GM18907 (cell line): ENCODE measurements around the gene C10orf62.
A peak's percentile ranks its signal among the peaks of the same experiment; 100 is the strongest.
"Not testable (repeated sequence)": the region's sequence is repeated elsewhere in the genome, so short reads cannot be mapped to it uniquely, and the experiment has no call there.

Experiments
- ATAC-seq: cut with Tn5 transposase; IDR thresholded peaks from one replicate; pipeline ENCODE4 v1.9.1; 2021; ENCODE audit warnings: mild to moderate bottlenecking, moderate library complexity; ENCODE audit not compliant: unreplicated experiment

The C10orf62 gene

GRCh38 chr10:97627731-97628130 lies 38.2 kb downstream of the C10orf62 start:
- no peak for ATAC-seq

- ATAC-seq = no peak
Observed at GRCh38 chr10:97628228-97628627, 38.7 kb downstream of the C10orf62 start.

- ATAC-seq = no peak
Observed at GRCh38 chr10:97629289-97629688, 39.8 kb downstream of the C10orf62 start.

GRCh38 chr10:97631098-97631497 lies 41.6 kb downstream of the C10orf62 start:
- ATAC-seq = no peak

- peak; percentile 99 for ATAC-seq
Observed at GRCh38 chr10:97632949-97633884, 43.7 kb downstream of the C10orf62 start, which contains the start of gene MORN4. Gene MORN4 (minus strand): TSS chr10:97633500. CDS start chr10:97619653, 13,847 bp downstream.

- no peak for ATAC-seq
Observed at GRCh38 chr10:97633921-97634320, 44.4 kb downstream of the C10orf62 start.

- ATAC-seq = no peak
Observed at GRCh38 chr10:97635577-97635976, 46.1 kb downstream of the C10orf62 start.

- ATAC-seq = not testable (repeated sequence)
Observed at GRCh38 chr10:97639090-97639489, 49.6 kb downstream of the C10orf62 start.

- ATAC-seq = peak; percentile 98
Observed at GRCh38 chr10:97640174-97640867, 50.8 kb downstream of the C10orf62 start, which contains the start of gene PI4K2A. Gene PI4K2A (plus strand): TSS chr10:97640671. CDS start chr10:97640743, 72 bp downstream.
